ENCODE measurements around the gene MND1.

GRCh38 chr4:153342751-153343552 lies 1.5 kb upstream of the MND1 start:
- TF ChIP-seq, protein P1, sequence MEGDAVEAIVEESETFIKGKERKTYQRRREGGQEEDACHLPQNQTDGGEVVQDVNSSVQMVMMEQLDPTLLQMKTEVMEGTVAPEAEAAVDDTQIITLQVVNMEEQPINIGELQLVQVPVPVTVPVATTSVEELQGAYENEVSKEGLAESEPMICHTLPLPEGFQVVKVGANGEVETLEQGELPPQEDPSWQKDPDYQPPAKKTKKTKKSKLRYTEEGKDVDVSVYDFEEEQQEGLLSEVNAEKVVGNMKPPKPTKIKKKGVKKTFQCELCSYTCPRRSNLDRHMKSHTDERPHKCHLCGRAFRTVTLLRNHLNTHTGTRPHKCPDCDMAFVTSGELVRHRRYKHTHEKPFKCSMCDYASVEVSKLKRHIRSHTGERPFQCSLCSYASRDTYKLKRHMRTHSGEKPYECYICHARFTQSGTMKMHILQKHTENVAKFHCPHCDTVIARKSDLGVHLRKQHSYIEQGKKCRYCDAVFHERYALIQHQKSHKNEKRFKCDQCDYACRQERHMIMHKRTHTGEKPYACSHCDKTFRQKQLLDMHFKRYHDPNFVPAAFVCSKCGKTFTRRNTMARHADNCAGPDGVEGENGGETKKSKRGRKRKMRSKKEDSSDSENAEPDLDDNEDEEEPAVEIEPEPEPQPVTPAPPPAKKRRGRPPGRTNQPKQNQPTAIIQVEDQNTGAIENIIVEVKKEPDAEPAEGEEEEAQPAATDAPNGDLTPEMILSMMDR (IDR thresholded peaks at IDR 0.05; ENCODE audit: low read depth, low read length, poor library complexity, severe bottlenecking) = no peak
- TF ChIP-seq EZH2phosphoT487 (IDR thresholded peaks at IDR 0.05; ENCODE audit: borderline replicate concordance, low read length) = no peak

All from DOHH2 (cell line).